Stimulated activated CD4-positive, alpha-beta T cell treated with anti-CD3 and anti-CD28 coated beads, Interleukin-1b, Interleukin-23, amount 100 ng/mL, for 48 hours (primary cell): ENCODE results near the gene NOC4L.
A peak's percentile ranks its signal among the peaks of the same experiment; 100 is the strongest.
"Not testable (repeated sequence)": the region's sequence is repeated elsewhere in the genome, so short reads cannot be mapped to it uniquely, and the experiment has no call there.

ENCODE experiments used
- DNase-seq: peaks from one replicate; pipeline ENCODE4 v3.0.0-alpha.2; 2020

The NOC4L gene

DNA sequence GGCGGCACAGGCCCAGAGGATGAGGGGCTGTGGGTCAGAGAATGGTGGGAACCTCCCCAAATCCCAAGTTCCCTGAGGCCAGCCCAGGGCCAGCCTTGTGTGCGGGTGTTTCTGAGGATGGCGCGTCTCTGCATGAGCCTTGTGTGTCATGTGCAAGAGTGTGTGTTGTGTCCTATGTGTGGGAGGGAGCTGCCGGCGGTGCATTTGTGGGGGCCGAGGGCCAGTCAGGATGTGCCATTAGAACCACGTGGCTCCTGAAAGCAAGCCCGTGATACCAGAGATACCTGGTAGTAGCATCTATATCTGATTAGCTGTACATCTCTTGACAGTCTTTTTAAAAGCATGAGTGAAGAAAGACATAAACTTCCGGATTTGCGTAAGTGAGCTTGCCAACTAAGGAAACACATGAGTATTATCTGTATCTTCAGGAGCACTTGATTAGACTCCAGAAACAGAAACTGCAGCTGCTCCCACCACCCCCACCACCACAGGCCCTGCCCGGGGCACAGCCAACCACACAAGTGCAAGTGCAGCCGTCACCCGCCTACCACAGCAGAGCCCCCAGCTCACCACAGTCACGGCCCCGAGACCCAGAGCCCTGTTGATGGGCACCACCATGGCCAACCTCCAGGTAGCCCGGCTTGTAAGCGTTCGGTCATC lies 19.4 kb upstream of the NOC4L start:
- no peak for DNase-seq

DNA sequence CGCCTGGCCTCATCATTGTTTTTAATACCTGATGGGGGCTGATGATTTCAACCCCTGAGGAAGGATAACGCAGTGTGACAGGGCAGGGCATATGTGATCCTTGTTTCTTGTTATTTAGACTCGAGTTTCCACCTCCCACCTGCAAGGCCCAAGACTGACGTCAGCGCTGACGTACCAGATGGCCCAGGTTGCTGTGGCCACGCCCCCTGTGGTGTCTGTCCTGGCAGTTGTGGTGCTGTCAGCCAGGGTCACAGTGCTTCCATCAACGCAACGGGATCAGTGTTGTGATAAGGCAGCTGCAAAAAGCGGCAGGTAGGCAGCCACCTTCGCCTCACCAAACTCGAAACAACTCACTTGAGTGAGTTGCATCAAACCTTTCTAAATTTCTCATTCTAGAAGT lies 18.5 kb upstream of the NOC4L start:
- DNase-seq = no peak

DNA sequence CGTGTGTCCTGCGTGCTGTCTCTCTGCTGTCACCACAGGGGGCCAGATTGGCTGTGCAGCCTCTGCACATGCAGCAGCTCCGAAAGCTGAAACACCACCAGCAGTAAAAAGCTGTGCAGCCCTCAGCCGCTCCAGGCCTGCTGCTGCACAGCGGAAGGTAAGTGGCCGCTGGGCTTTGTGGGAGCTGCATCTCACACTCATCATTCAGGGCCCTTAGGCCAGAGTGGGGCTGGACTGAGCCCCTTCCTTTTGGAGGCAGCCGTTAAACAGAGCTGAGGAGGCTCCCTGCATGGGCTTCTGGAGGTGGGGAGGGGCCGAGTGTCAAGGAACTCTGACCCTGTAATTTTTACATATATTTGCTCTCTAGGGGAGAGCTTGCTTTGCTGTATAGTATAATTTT lies 17.2 kb upstream of the NOC4L start:
- DNase-seq = no peak

- DNase-seq = no peak
Observed at GRCh38 chr12:132129007-132129406, 15.2 kb upstream of the NOC4L start.

DNA sequence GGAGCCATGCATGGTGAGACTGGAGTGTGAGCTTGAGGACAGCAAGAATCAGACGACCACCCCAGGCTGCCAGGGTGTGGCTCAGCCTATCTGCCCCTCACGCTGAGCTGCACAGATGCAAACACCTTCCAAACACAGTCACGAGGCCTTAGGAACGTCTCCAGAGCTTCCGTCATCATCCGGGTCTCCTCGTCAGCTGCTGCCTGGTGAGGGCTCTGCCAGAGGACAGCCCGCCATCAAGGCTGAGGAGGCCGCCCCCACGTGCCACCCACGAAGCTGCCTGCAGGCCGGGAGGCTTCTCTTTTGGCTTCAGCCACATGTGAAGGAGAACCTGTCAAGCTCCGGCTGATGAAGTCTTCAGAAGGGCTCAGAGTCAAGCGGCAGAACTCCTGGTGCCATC lies 13.6 kb upstream of the NOC4L start:
- DNase-seq = no peak

- no peak for DNase-seq
Observed at GRCh38 chr12:132131229-132131628, 13.0 kb upstream of the NOC4L start.

DNA sequence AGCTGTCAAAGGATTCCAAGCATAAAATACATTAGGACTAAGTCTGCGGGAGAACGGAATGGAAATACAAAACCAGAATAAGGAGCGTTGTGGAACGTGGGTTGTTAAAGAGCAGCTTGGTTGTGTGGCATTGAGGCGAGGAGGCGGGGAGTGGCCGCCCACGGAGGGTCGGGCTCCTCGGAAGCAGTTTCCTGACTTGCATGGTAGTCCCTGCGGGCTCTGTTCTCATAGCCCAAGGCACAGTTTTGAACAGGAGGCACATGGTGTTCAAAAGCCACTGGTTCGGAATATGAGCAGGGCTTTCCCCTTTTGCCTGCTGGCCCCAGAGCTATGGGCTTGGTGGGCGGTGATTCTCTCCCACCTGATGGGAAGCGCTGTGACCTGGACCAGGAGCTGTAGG lies 12.3 kb upstream of the NOC4L start:
- no peak for DNase-seq

- DNase-seq = no peak
Observed at GRCh38 chr12:132132609-132133430, 11.4 kb upstream of the NOC4L start.

GRCh38 chr12:132133952-132134652 lies 10.2 kb upstream of the NOC4L start:
- DNase-seq = no peak

GRCh38 chr12:132134653-132135183 lies 9.5 kb upstream of the NOC4L start:
- DNase-seq = not testable (repeated sequence)

DNA sequence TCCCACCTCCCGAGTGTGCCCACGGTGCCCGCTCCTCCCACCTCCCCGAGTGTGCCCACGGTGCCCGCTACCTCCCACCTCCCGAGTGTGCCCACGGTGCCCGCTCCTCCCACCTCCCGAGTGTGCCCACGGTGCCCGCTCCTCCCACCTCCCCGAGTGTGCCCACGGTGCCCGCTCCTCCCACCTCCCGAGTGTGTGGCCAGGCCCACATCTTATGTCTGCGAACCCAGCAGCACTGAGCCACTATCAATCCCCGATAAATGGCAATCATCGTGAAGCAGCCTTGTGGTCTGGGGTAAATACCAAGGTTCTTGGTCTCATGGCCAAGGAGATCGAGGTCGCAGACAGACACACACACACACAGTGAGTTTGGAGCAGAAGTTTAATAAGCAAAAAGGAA lies 8.0 kb upstream of the NOC4L start:
- not testable (repeated sequence) for DNase-seq

DNA sequence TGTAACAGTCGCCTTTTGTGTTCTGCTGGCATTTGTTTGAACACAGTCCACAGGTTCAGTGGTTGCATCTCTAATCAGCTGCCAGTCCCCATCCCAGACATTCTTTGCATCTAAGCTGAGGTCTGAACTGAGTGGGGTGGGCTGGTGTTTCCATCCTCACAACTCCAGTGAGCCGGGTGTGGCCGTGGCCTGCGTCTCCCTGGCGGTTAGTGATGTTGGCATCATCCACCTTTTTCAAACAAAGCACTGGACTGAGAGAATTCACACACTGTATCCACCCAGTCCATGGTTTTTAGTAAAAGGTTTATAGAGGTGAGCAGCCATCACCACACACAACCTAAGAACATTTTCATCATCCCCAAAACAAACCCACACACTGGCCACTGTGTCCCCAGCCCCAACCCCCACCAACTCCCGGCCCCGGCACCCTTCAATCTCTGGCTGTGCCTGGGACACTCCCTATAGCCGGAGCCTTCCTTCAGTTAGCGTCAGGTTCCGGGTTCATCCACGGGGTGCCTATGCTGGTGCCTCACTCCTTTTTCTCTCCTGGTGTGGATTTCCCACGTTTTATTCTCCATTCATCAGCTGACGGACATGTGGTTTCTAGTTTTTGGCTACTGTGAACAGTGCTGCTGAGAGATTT lies 6.7 kb upstream of the NOC4L start:
- DNase-seq = no peak

DNA sequence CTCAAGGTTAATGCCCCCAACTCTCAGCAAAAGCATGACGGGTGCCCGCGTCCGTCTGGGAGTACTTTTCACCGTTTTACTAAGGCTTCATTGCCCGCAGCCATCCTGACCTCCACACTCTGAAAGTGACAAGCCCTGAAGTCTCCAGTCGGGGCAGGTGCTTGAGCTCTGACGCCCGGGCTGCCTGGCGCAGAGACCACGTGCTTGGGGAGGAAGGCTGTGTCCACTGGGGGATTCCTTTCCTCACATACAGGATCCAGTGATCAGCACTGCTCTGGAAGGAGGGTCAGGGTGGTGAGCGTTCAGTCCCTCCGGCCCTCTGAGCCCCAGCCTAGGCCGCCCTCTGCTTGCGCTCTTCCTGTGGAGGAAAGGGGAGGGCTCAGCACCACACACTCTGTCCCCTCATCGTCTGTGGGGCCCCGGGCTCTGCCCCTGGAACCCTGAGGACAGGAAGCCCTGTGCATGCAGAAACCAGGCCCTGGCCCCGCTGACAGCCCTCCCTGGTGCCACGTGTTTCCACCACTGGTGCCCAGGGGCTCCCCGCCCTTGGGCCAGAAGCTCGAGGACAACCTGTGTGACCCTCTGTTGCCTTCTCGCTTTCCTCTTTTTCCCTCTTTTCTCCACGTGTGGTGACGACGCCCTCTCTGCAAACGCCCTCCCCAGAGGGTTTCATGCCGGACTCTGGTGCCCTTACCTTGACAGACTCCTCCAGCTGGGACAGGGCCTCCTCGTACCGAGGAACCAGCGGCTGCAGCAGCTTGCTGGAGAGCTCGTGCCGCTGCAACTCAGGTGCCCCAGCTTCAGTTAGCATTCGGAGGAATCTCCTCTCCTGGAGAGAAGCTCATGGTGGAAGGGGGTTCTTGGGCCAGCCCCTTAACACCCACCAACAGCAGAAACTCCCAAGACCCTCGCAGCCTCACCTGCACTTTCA lies 5.1 kb upstream of the NOC4L start:
- DNase-seq = no peak

DNA sequence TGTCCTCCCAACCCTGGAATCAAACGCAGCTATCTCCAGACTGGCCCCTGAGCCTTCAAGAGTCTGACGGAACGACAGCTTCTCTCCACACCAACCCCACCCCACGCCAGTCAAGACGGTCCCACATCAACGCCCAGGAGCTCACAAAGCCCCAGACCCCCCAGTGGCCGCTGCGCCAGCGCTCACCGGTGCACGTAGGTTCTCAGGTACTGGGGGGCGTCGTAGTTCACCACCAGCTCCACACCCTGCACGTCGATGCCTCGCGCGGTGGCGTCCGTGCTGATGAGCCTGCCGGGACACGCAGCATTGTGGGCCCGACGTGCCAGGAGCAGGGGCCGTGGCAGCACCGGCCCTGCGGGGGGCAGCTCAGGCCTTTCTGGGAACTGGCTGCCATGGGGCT lies 4.3 kb upstream of the NOC4L start:
- DNase-seq = no peak

- DNase-seq = no peak
Observed at GRCh38 chr12:132140501-132140900, 3.8 kb upstream of the NOC4L start.

DNA sequence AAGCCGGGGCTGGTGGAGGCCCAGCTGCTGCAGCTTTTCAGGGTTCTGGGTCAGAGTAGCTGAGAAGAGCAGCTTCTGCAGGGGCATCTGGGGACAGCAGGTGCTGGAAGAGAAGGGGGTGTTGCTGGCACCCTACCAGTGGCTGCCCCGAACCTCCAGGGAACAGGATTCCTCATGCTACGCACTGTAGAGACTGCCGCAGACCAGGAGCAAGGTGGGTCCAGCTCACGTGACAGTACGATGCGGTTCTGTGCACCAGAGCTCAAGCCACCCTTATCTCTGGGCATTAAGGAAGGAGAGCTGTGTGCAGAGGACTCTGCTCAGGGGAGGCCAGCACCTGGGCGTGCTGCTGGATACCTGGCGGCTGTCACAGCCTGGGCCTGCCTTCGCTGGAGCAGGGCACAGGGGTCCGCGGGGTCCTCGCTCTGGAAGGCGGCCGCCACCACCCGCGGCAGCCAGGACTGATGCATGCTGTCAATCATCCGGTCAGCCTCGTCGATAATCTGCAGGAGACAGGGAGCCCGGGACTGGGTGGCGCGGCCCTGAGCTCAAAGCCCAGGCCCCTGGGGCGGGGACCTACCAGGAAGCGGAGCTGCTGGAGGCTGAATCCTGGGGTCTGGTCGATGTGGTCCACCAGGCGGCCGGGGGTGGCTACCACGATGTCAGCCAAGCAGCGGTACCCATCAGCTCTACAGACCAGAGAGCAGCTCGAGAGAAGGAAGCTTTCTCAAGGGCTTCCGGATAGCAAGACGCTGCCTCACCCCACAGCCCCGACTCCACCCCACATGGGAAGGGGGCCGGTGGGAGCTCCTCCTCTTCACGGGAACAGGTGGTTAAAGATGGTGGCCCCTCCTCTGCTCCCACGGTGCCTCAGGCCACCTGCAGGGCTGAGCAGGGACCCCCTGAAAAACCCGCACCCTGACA lies 3.1 kb upstream of the NOC4L start:
- no peak for DNase-seq

GRCh38 chr12:132141976-132142678 lies 2.1 kb upstream of the NOC4L start:
- DNase-seq = no peak

GRCh38 chr12:132142679-132143335 lies 1.4 kb upstream of the NOC4L start:
- DNase-seq = no peak

DNA sequence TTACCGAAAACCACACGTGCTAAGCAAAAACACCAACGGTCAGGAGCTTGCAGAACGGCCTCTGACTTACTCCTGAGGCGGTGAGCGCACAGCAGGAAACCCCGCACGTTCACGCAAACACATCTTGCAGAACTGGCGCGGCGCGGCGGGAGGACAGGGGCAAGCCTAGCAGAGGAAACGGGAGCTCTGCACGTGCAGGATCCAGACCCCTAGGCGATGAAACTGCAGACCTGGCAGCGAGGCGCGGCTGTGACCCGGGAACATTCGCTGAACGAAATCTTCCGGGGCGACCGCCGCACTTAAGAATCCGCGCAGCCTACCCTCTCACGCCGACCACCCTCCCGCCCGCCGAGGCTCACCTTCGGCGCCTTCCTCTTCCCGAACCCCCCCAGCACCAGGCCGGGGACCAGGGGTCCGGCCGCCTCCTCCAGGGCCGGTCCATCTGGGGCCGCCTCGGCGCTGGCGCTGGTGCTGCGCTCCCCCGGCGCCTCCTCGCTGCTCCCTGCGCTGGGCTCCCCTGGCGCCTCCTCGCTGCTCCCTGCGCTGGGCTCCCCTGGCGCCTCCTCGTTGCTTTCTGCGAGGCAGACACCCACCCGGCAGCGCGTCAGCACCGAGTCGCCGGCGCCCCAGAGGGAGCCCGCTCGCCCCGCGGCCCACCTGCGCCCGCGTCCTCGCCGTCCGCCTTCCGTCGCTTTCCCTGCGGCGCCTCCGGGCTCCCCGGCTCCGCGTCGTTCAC lies 753 bp upstream of the NOC4L start:
- DNase-seq = peak; percentile 32
